Gastrocnemius medialis (tissue), 4 donors: ENCODE results near the gene MRPL18. TPM values are rescaled to one million over a fixed set of nuclear protein-coding genes. Genes with fewer than 3 reads are reported as not detected.

Source experiments
- ATAC-seq, 2 donors: fragments of 150-250 bp; one replicate each; pipeline ENCODE4 v1.9.1; 2016
- DNase-seq, 2 donors: peaks; one replicate each; pipeline ENCODE4 v3.0.0-alpha.2; 2019
- H3K27ac ChIP-seq, 4 donors: fragments of 200-600 bp; sonication (generic); 1 replicate in 1 of 4; 2 replicates in 3 of 4; pipeline ENCODE4 v1.5.1; 2016 to 2018; ENCODE audit warnings: mild to moderate bottlenecking in 2 of 4, moderate library complexity in 1 of 4
- H3K27me3 ChIP-seq, 3 donors: fragments of 200-600 bp; sonication (generic) in 2 of 3; 1 replicate in 1 of 3; 2 replicates in 2 of 3; pipeline versions ENCODE4 v1.5.1 to v1.6.0; 2016 to 2019; ENCODE audit warnings: mild to moderate bottlenecking in 1 of 3, moderate library complexity in 1 of 3
- H3K36me3 ChIP-seq, 2 donors: fragments of 200-600 bp; sonication (generic) in 1 of 2; one replicate each; pipeline ENCODE4 v1.5.1; 2017 to 2018
- H3K4me1 ChIP-seq, 2 donors: fragments of 200-600 bp; sonication (generic) in 1 of 2; one replicate each; pipeline ENCODE4 v1.5.1; 2016 to 2017; ENCODE audit warnings: mild to moderate bottlenecking in 2 of 2
- H3K4me3 ChIP-seq, 4 donors: fragments of 200-600 bp; sonication (generic) in 3 of 4; 1 replicate in 1 of 4; 2 replicates in 3 of 4; pipeline ENCODE4 v1.5.1; 2016 to 2019; ENCODE audit warnings: mild to moderate bottlenecking in 2 of 4
- H3K9me3 ChIP-seq, 3 donors: fragments of 200-600 bp; sonication (generic) in 2 of 3; 1 replicate in 1 of 3; 2 replicates in 2 of 3; pipeline ENCODE4 v1.5.1; 2016 to 2019
- POLR2A ChIP-seq, 2 donors: fragments of 450-650 bp; IDR thresholded peaks; one replicate each; pipeline ENCODE4 v1.6.1; 2017; ENCODE audit warnings: antibody characterized with exemption in 2 of 2, mild to moderate bottlenecking in 2 of 2, moderate library complexity in 2 of 2
- in situ Hi-C, 4 donors: fragments of 200-750 bp; cut with MboI; loops; one replicate each; pipeline versions ENCODE4 v1.15.0 to v1.8.0; 2017; ENCODE audit warnings: low sequenced_read_pairs in 4 of 4
- intact Hi-C: fragments of 100-400 bp; cut with DNase I; formaldehyde crosslinking; loops from one replicate; pipeline ENCODE4 v1.15.1; 2023; ENCODE audit warnings: low total_unique reads
- total RNA-seq, 4 donors: library from RNA; depleted of rRNA; stranded (reverse); fragments of >200 nt; gene quantifications; one replicate each; pipeline versions ENCODE4 v1.1.0 to v1.2.3, GENCODE V29; 2016
- TF ChIP-seq, protein P1 (sequence below), 5 experiments: fragments of 450-650 bp in 3 of 5; fragments of 200-600 bp in 2 of 5; sonication (generic) in 2 of 5; IDR thresholded peaks in 4 of 5; conservative IDR thresholded peaks in 1 of 5; 1 replicate in 4 of 5; 2 replicates in 1 of 5; pipeline ENCODE4 v1.5.1; 2016 to 2019; ENCODE audit warnings: antibody characterized with exemption in 5 of 5, mild to moderate bottlenecking in 3 of 5, moderate library complexity in 3 of 5

Gene MRPL18
- total RNA-seq, 4 donors from 2014 or later = 54.0 to 122 (median 69.0) TPM

- Histone ChIP-seq H3K4me1 (peaks cover 0 to 5% of the 10 kb centered on the region in 2 donors), H3K27ac (no peak overlapping the region), H3K27me3 (no peaks in the 10 kb centered on the region), H3K4me3 (no peak overlapping the region), H3K9me3 (no peaks in the 10 kb centered on the region), H3K36me3 (peaks cover 5 to 92% of the 10 kb centered on the region in 2 donors)
- ATAC-seq (no peak), DNase-seq (no peak)
- in situ Hi-C loops (no loop called here), intact Hi-C loops (no loop called here)
- TF ChIP-seq, protein P1, sequence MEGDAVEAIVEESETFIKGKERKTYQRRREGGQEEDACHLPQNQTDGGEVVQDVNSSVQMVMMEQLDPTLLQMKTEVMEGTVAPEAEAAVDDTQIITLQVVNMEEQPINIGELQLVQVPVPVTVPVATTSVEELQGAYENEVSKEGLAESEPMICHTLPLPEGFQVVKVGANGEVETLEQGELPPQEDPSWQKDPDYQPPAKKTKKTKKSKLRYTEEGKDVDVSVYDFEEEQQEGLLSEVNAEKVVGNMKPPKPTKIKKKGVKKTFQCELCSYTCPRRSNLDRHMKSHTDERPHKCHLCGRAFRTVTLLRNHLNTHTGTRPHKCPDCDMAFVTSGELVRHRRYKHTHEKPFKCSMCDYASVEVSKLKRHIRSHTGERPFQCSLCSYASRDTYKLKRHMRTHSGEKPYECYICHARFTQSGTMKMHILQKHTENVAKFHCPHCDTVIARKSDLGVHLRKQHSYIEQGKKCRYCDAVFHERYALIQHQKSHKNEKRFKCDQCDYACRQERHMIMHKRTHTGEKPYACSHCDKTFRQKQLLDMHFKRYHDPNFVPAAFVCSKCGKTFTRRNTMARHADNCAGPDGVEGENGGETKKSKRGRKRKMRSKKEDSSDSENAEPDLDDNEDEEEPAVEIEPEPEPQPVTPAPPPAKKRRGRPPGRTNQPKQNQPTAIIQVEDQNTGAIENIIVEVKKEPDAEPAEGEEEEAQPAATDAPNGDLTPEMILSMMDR (IDR thresholded peaks at IDR 0.05 in 4 of 5, conservative IDR thresholded peaks at IDR 0.05 in 1 of 5) = no peak
- TF ChIP-seq POLR2A (IDR thresholded peaks at IDR 0.05) = no peak
Observed at GRCh38 chr6:159751448-159751847, 38.8 kb upstream of the MRPL18 start.

GRCh38 chr6:159753081-159753872 lies 37.0 kb upstream of the MRPL18 start:
- H3K36me3 ChIP-seq = peaks cover 0 to 92% of the 10 kb centered on the region in 2 donors
- in situ Hi-C loops (no loop called here), intact Hi-C loops (no loop called here)
- no peak overlapping the region for H3K4me3 ChIP-seq
- H3K4me1 ChIP-seq = peaks cover 0 to 5% of the 10 kb centered on the region in 2 donors
- ATAC-seq (peak in 1 of 2 donors; percentile 69), DNase-seq (no peak)
- TF ChIP-seq POLR2A (IDR thresholded peaks at IDR 0.05) = no peak
- TF ChIP-seq, protein P1 (IDR thresholded peaks at IDR 0.05 in 4 of 5, conservative IDR thresholded peaks at IDR 0.05 in 1 of 5) = no peak
- peak overlapping the region in 1 of 4 donors; percentile 2 for H3K27ac ChIP-seq
- H3K9me3 ChIP-seq = no peaks in the 10 kb centered on the region
- no peaks in the 10 kb centered on the region for H3K27me3 ChIP-seq

DNA sequence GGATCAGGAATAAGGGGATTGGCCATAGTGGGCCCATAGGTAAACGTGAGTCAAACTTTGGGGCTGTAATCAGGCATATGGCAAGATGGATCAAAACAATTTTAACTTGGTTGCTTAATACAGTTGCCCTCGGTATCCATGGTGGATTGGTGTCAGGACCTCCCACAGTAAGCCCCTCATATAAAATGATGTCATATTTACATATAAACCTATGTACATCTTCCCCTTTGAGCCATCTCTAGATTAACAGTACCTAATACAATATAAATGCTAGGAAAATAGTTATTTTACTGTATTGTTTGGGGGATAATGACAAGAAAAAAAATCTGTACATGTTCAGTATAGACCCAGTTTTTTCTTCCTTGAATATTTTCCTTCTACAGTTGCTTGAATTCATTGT lies 35.9 kb upstream of the MRPL18 start:
- no peak for DNase-seq
- ATAC-seq = no peak
- H3K4me1 ChIP-seq = peaks cover 0 to 5% of the 10 kb centered on the region in 2 donors
- peaks cover 0 to 87% of the 10 kb centered on the region in 2 donors for H3K36me3 ChIP-seq
- H3K27ac ChIP-seq = peak overlapping the region in 1 of 4 donors; percentile 44
- no peak overlapping the region for H3K4me3 ChIP-seq
- in situ Hi-C loops = no loop called here
- TF ChIP-seq, protein P1 (IDR thresholded peaks at IDR 0.05 in 4 of 5, conservative IDR thresholded peaks at IDR 0.05 in 1 of 5) = no peak
- TF ChIP-seq POLR2A (IDR thresholded peaks at IDR 0.05) = no peak
- no peaks in the 10 kb centered on the region for H3K9me3 ChIP-seq
- intact Hi-C loops = no loop called here
- H3K27me3 ChIP-seq = no peaks in the 10 kb centered on the region

- peak overlapping the region in 2 of 4 donors; percentile 19 to 44 for H3K27ac ChIP-seq
- intact Hi-C loops (no loop called here), in situ Hi-C loops (no loop called here)
- H3K4me1 ChIP-seq = peaks cover 0 to 5% of the 10 kb centered on the region in 2 donors
- peaks cover 0 to 78% of the 10 kb centered on the region in 2 donors for H3K36me3 ChIP-seq
- ATAC-seq = no peak
- no peaks in the 10 kb centered on the region for H3K27me3 ChIP-seq
- H3K4me3 ChIP-seq = no peak overlapping the region
- TF ChIP-seq POLR2A (IDR thresholded peaks at IDR 0.05) = no peak
- TF ChIP-seq, protein P1 (IDR thresholded peaks at IDR 0.05 in 4 of 5, conservative IDR thresholded peaks at IDR 0.05 in 1 of 5) = no peak
- no peaks in the 10 kb centered on the region for H3K9me3 ChIP-seq
- no peak for DNase-seq
Observed at GRCh38 chr6:159754959-159755914, 35.0 kb upstream of the MRPL18 start.
